ENCODE results near the gene NEIL1. TPM values are rescaled to one million over a fixed set of nuclear protein-coding genes. Genes with fewer than 3 reads are reported as not detected.

NEIL1 gene
- total RNA-seq, 1 experiment from 2014 or later, result 41.4 TPM

GRCh38 chr15:75306188-75306587 is 40.7 kb upstream of the NEIL1 start:
- no peak for DNase-seq (ENCODE audit: low read depth, low spot score)
- intact Hi-C loops (cut with micrococcal nuclease), result no loop called here
- TF ChIP-seq CEBPB (IDR thresholded peaks at IDR 0.05; ENCODE audit: low read depth) (no peak), SRF (IDR thresholded peaks at IDR 0.05; ENCODE audit: low read depth) (no peak), EGR1 (IDR thresholded peaks at IDR 0.05; ENCODE audit: low read depth) (no peak), ATF3 (IDR thresholded peaks at IDR 0.05) (no peak), POLR2AphosphoS5 (IDR thresholded peaks at IDR 0.05; ENCODE audit: low read depth, low read length) (no peak), FOSL1 (IDR thresholded peaks at IDR 0.05; ENCODE audit: low read depth) (no peak)
- Histone ChIP-seq H3K4me2 (ENCODE audit: low read length) (no peak overlapping the region), H4K20me1 (ENCODE audit: insufficient read depth) (no peaks in the 10 kb centered on the region), H3K27ac (ENCODE audit: low read depth, low read length) (no peak overlapping the region), H3K79me2 (ENCODE audit: insufficient read depth, low read length) (no peaks in the 10 kb centered on the region), H2AFZ (ENCODE audit: low read depth, low read length, poor library complexity, severe bottlenecking) (no peak overlapping the region), H3K36me3 (ENCODE audit: control insufficient read depth in 1 of 2, insufficient read depth in 2 of 2, low read length in 2 of 2) (no peaks in the 10 kb centered on the region), H3K4me1 (ENCODE audit: control insufficient read depth in 1 of 2, insufficient read depth in 2 of 2, low read length in 2 of 2) (peaks cover 4 to 18% of the 10 kb centered on the region in 2 experiments; a peak in 3 of 4 replicates), H3K9me2 (ENCODE audit: insufficient read depth) (no peaks in the 10 kb centered on the region), H3K9ac (ENCODE audit: low read length) (no peak overlapping the region), H3K27me3 (ENCODE audit: insufficient read depth, low read length) (no peaks in the 10 kb centered on the region), H3K4me3 (replicated peaks in 1 of 2; ENCODE audit: low read depth in 1 of 2, low read length in 2 of 2) (no peak overlapping the region), H3K9me3 (ENCODE audit: control insufficient read depth in 1 of 2, insufficient read depth in 1 of 2, low read depth in 1 of 2, low read length in 2 of 2) (no peaks in the 10 kb centered on the region)
- ChIA-PET RAD21 (ENCODE audit: low non-redundant PET in 1 of 2, low total read pairs in 2 of 2, uncharacterized antibody in 2 of 2, unreplicated experiment in 2 of 2) (no interaction called here), POLR2A (interaction anchor here (0.7 kb wide), 1 partner anchor 30 kb away, joined by 3 read pairs; no protein-coding TSS in a partner anchor), CTCF (no interaction called here)
- ATAC-seq, result no peak
- no TSS peak for BruUV-seq (replicated peaks)

- ChIA-PET RAD21 (ENCODE audit: low non-redundant PET in 1 of 2, low total read pairs in 2 of 2, uncharacterized antibody in 2 of 2, unreplicated experiment in 2 of 2) (interaction anchor here (0.8 to 1.1 kb wide), 3 partner anchors 133 to 279 kb away, joined by 3 to 4 read pairs (median 4); no protein-coding TSS in a partner anchor), POLR2A (interaction anchor here (0.6 to 1.1 kb wide), 2 partner anchors 55 to 146 kb away, joined by 3 read pairs; no protein-coding TSS in a partner anchor), CTCF (interaction anchor here (0.7 to 2.0 kb wide), 8 partner anchors 10 to 406 kb away, joined by 3 to 12 read pairs (median 3); no protein-coding TSS in a partner anchor)
- H3K9me3 ChIP-seq (ENCODE audit: control insufficient read depth in 1 of 2, insufficient read depth in 1 of 2, low read depth in 1 of 2, low read length in 2 of 2), result no peaks in the 10 kb centered on the region
- peak; percentile 100 for ATAC-seq
- H3K27me3 ChIP-seq (ENCODE audit: insufficient read depth, low read length), result no peaks in the 10 kb centered on the region
- peak overlapping the region; percentile 67 for H2AFZ ChIP-seq (ENCODE audit: low read depth, low read length, poor library complexity, severe bottlenecking)
- intact Hi-C loops (cut with micrococcal nuclease), result no loop called here
- no TSS peak for BruUV-seq (replicated peaks)
- no peaks in the 10 kb centered on the region for H4K20me1 ChIP-seq (ENCODE audit: insufficient read depth)
- H3K4me3 ChIP-seq (replicated peaks in 1 of 2; ENCODE audit: low read depth in 1 of 2, low read length in 2 of 2), result no peak overlapping the region
- H3K4me2 ChIP-seq (ENCODE audit: low read length), result peak overlapping the region; percentile 70
- H3K36me3 ChIP-seq (ENCODE audit: control insufficient read depth in 1 of 2, insufficient read depth in 2 of 2, low read length in 2 of 2), result no peaks in the 10 kb centered on the region
- no peaks in the 10 kb centered on the region for H3K9me2 ChIP-seq (ENCODE audit: insufficient read depth)
- H3K27ac ChIP-seq (ENCODE audit: low read depth, low read length), result no peak overlapping the region
- peak; percentile 62 for DNase-seq (ENCODE audit: low read depth, low spot score)
- H3K9ac ChIP-seq (ENCODE audit: low read length), result no peak overlapping the region
- peaks cover 4 to 24% of the 10 kb centered on the region in 2 experiments; a peak in 3 of 4 replicates for H3K4me1 ChIP-seq (ENCODE audit: control insufficient read depth in 1 of 2, insufficient read depth in 2 of 2, low read length in 2 of 2)
- no peaks in the 10 kb centered on the region for H3K79me2 ChIP-seq (ENCODE audit: insufficient read depth, low read length)
- TF ChIP-seq CBX3 (IDR thresholded peaks at IDR 0.05; ENCODE audit: low read depth) (no peak), SRF (IDR thresholded peaks at IDR 0.05; ENCODE audit: low read depth) (no peak), EZH2 (IDR thresholded peaks at IDR 0.05) (no peak), JUND (IDR thresholded peaks at IDR 0.05) (no peak), SP1 (IDR thresholded peaks at IDR 0.05; ENCODE audit: low read depth) (no peak), ZBTB33 (IDR thresholded peaks at IDR 0.05; ENCODE audit: extremely low read depth, insufficient replicate concordance, low read length) (no peak), RAD21 (IDR thresholded peaks at IDR 0.05; ENCODE audit: low read depth) (peak; percentile 92), SIN3A (IDR thresholded peaks at IDR 0.05; ENCODE audit: low read depth) (no peak), ZFX (IDR thresholded peaks at IDR 0.05) (no peak)
- TF ChIP-seq, protein P1, sequence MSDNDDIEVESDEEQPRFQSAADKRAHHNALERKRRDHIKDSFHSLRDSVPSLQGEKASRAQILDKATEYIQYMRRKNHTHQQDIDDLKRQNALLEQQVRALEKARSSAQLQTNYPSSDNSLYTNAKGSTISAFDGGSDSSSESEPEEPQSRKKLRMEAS (IDR thresholded peaks at IDR 0.05), result peak; percentile 44; the same call in 1 of the 2 replicates
- TF ChIP-seq, protein P2, sequence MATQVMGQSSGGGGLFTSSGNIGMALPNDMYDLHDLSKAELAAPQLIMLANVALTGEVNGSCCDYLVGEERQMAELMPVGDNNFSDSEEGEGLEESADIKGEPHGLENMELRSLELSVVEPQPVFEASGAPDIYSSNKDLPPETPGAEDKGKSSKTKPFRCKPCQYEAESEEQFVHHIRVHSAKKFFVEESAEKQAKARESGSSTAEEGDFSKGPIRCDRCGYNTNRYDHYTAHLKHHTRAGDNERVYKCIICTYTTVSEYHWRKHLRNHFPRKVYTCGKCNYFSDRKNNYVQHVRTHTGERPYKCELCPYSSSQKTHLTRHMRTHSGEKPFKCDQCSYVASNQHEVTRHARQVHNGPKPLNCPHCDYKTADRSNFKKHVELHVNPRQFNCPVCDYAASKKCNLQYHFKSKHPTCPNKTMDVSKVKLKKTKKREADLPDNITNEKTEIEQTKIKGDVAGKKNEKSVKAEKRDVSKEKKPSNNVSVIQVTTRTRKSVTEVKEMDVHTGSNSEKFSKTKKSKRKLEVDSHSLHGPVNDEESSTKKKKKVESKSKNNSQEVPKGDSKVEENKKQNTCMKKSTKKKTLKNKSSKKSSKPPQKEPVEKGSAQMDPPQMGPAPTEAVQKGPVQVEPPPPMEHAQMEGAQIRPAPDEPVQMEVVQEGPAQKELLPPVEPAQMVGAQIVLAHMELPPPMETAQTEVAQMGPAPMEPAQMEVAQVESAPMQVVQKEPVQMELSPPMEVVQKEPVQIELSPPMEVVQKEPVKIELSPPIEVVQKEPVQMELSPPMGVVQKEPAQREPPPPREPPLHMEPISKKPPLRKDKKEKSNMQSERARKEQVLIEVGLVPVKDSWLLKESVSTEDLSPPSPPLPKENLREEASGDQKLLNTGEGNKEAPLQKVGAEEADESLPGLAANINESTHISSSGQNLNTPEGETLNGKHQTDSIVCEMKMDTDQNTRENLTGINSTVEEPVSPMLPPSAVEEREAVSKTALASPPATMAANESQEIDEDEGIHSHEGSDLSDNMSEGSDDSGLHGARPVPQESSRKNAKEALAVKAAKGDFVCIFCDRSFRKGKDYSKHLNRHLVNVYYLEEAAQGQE (IDR thresholded peaks at IDR 0.05; ENCODE audit: low read depth), result no peak
These were observed 39.0 kb upstream of the NEIL1 start for GRCh38 chr15:75307778-75308390.
